ENCODE results near the gene AIFM3.

DNA sequence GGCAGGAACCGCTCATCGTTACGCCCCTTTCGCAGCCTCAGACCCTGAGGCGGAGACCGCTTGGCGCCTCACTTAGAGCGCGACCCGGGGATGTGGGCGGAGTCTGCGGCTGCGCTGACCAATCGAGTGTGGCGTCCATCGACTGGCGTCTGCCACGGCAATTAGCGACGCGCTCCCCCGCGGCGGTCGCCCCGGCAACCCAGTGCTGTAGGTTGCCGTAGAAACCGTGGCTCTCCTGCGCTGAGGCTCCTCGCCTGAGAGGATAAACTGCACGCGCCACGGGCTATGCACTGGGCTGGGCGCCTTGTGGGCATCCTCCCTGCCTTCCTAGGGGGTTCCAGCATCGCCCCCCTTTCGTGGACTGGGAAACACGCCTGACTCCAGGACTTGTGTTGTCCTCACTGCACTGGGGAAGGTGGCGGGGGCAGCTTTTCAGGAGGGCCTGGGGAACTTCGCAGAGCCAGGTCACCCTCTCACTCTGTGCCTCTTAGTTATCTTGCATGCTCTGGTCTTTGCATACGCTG, 47.2 kb downstream of the AIFM3 start:
- TF ChIP-seq, protein P1, sequence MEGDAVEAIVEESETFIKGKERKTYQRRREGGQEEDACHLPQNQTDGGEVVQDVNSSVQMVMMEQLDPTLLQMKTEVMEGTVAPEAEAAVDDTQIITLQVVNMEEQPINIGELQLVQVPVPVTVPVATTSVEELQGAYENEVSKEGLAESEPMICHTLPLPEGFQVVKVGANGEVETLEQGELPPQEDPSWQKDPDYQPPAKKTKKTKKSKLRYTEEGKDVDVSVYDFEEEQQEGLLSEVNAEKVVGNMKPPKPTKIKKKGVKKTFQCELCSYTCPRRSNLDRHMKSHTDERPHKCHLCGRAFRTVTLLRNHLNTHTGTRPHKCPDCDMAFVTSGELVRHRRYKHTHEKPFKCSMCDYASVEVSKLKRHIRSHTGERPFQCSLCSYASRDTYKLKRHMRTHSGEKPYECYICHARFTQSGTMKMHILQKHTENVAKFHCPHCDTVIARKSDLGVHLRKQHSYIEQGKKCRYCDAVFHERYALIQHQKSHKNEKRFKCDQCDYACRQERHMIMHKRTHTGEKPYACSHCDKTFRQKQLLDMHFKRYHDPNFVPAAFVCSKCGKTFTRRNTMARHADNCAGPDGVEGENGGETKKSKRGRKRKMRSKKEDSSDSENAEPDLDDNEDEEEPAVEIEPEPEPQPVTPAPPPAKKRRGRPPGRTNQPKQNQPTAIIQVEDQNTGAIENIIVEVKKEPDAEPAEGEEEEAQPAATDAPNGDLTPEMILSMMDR (IDR thresholded peaks at IDR 0.05): no peak
- TF ChIP-seq ZFX (IDR thresholded peaks at IDR 0.05; ENCODE audit: borderline replicate concordance): no peak
